WTC11 (cell line): ENCODE data around the gene SPATA32.

Experiments
- ATF1 ChIP-seq: sonication (generic); formaldehyde crosslinking; IDR thresholded peaks from 2 replicates; pipeline ENCODE4 v1.8.1; 2023; ENCODE audit warnings: mild to moderate bottlenecking, moderate library complexity, missing genetic modification reagents
- ATF6 ChIP-seq: sonication (generic); formaldehyde crosslinking; IDR thresholded peaks from 2 replicates; pipeline ENCODE4 v1.8.1; 2023; ENCODE audit warnings: mild to moderate bottlenecking, missing genetic modification reagents
- CTCF ChIP-seq: fragments of 200-600 bp; IDR thresholded peaks from 2 replicates; pipeline ENCODE4 v1.8.0; 2022; ENCODE audit warnings: antibody characterized with exemption
- ELF4 ChIP-seq: sonication (generic); formaldehyde crosslinking; IDR thresholded peaks from 2 replicates; pipeline ENCODE4 v1.8.1; 2022; ENCODE audit warnings: low read depth, mild to moderate bottlenecking, moderate library complexity, missing genetic modification reagents
- ESRRA ChIP-seq: sonication (generic); formaldehyde crosslinking; IDR thresholded peaks from 2 replicates; pipeline ENCODE4 v1.8.1; 2022; ENCODE audit warnings: mild to moderate bottlenecking, missing genetic modification reagents, borderline replicate concordance
- FOXK1 ChIP-seq: sonication (generic); formaldehyde crosslinking; IDR thresholded peaks from 2 replicates; pipeline ENCODE4 v1.8.0; 2022; ENCODE audit warnings: mild to moderate bottlenecking, moderate library complexity, missing genetic modification reagents
- MAX ChIP-seq: sonication (generic); formaldehyde crosslinking; IDR thresholded peaks from 2 replicates; pipeline ENCODE4 v1.8.0; 2022; ENCODE audit warnings: mild to moderate bottlenecking, missing genetic modification reagents
- MLX ChIP-seq: sonication (generic); formaldehyde crosslinking; IDR thresholded peaks from 2 replicates; pipeline ENCODE4 v1.8.1; 2023; ENCODE audit warnings: mild to moderate bottlenecking, missing genetic modification reagents, moderate library complexity
- SMAD3 ChIP-seq: sonication (generic); formaldehyde crosslinking; IDR thresholded peaks from 2 replicates; pipeline ENCODE4 v1.8.0; 2022; ENCODE audit warnings: missing genetic modification reagents, mild to moderate bottlenecking, borderline replicate concordance
- SMAD4 ChIP-seq: sonication (generic); formaldehyde crosslinking; IDR thresholded peaks from 2 replicates; pipeline ENCODE4 v1.8.0; 2022; ENCODE audit warnings: mild to moderate bottlenecking, missing genetic modification reagents
- USF1 ChIP-seq: sonication (generic); formaldehyde crosslinking; IDR thresholded peaks from 2 replicates; pipeline ENCODE4 v1.8.0; 2022; ENCODE audit warnings: mild to moderate bottlenecking, missing genetic modification reagents
- ZNF138 ChIP-seq: sonication (generic); formaldehyde crosslinking; conservative IDR thresholded peaks from 2 replicates; pipeline ENCODE4 v1.8.1; 2022; ENCODE audit warnings: mild to moderate bottlenecking, moderate library complexity, missing genetic modification reagents
- ZNF416 ChIP-seq: fragments of 250-450 bp; sonication (Bioruptor Pico); IDR thresholded peaks from 2 replicates; pipeline ENCODE4 v1.9.0; 2021; ENCODE audit warnings: mild to moderate bottlenecking, inconsistent platforms
- ZSCAN18 ChIP-seq: fragments of 250-450 bp; sonication (Bioruptor Pico); IDR thresholded peaks from 2 replicates; pipeline ENCODE4 v2.1.2; 2022; ENCODE audit warnings: mild to moderate bottlenecking, moderate library complexity

GRCh38 chr17:45282683-45283644, 21.1 kb upstream of the SPATA32 start:
- TF ChIP-seq ATF1 (CRISPR knock-in tag), result no peak
- no peak for TF ChIP-seq FOXK1 (CRISPR knock-in tag)
- TF ChIP-seq SMAD3, result no peak
- no peak for TF ChIP-seq CTCF
- no peak for TF ChIP-seq ZSCAN18
- no peak for TF ChIP-seq MLX
- TF ChIP-seq ATF6, result no peak
- no peak for TF ChIP-seq ZNF138 (CRISPR knock-in tag)
- no peak for TF ChIP-seq SMAD4 (CRISPR knock-in tag)
- TF ChIP-seq USF1 (CRISPR knock-in tag), result no peak
- TF ChIP-seq ESRRA (CRISPR knock-in tag), result no peak
- no peak for TF ChIP-seq MAX (CRISPR knock-in tag)
- TF ChIP-seq ELF4, result no peak
- TF ChIP-seq ZNF416 (CRISPR knock-in tag), result no peak
